T-helper 2 cell treated with Interferon-gamma antibody and Interleukin-4, amounts not matched to agents 100 ng/mL and 5 ng/mL, for 36 hours (primary cell): ENCODE data around the gene RGS13. TPM values are rescaled to one million over a fixed set of nuclear protein-coding genes. Genes with fewer than 3 reads are reported as not detected.

Source experiments
- intact Hi-C: fragments of 100-400 bp; cut with micrococcal nuclease; formaldehyde crosslinking; loops from one replicate; pipeline ENCODE4 v1.15.1; 2023
- total RNA-seq: library from RNA; stranded (reverse); gene quantifications from 2 replicates; pipeline ENCODE4 v1.2.3, GENCODE V29; 2022

RGS13 gene
- total RNA-seq, 1 donor from 2014 or later, result not detected

- intact Hi-C loops, result no loop called here
These were observed 9.4 kb upstream of the RGS13 start for GRCh38 chr1:192626366-192627179.

- intact Hi-C loops, result no loop called here
These were observed 8.0 kb upstream of the RGS13 start for GRCh38 chr1:192627901-192628300.

DNA sequence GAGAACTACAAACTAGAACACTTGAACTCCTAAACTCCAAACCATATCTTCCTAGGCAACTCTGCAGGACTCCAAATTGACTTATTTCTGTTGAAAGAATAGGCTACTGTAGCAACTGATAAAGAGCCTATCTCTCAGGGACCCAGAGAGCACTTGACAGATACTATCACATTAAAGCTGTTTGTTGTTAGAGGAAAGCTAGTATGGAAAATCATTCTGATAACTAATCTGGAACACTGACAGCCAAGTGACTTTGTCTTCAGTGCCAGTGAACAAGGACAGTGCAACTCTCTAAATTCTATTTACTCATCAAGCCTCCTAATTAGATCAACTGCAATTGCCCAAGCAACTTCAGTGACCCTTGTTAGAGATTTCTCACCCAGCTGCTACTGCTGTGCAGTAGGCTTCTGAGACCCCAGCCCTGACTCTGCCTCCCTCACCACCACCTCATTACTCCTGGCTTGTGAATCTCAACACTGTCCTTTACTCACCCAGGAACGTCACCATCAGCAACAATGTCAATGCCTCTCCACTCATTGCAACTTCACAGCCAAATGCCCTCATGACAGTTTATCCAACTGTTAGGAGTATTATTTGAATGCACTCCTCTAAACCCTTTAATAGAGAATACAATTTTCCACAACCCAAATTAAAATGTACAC is 7.4 kb upstream of the RGS13 start:
- intact Hi-C loops, result no loop called here

DNA sequence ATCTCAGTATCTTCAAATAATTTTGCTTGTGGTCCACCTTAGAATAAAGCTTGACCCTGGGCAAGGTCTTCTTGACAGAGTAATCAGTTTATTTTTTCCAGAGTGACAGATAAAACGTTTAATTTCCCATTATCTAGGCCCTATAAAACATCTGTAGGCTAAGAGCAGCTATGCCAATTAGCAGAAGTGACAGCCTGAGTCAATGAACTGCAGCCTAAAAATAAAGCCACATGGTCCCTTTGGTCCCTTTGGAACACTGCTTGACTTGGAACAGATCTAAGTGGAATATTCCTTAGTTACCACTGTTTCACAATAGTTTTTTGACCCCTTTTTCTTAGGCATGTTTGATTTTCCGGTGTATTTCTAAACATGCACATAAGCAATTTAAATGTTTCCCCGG is 6.3 kb upstream of the RGS13 start:
- intact Hi-C loops, result no loop called here

DNA sequence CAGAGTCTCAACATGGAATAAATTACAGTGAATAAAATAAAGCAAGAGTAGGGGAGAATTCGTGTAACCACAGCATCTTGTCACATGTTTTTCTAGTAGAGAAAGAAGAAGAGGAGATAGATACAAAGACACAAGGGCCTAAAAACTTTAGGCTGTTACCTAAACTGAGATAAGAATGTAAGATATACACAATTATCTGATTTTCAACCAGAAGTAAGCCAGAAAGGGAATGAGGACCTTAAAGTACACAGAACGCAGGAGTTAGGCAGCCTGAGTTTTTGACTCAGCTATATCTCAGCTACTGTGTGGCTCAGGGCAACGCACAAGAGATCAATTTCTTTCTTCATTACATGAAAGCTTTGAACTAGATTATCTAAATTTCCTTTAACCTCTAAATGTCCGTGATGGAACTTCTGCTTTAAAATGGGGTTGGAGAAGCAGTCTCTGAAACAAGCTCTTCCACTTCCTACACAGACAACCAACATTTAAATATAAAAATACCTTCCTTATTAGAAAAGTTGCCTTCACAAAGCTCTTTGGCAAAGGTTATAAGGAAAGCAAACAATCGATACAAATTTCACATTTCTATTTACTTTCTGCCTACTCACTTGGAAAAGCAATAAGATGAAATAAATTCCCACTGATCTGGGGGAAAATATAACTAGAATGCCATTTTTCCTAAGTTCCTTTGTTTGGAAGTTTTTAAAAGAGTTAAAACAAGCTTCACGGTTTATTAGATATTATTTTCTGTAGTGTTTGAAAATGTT is 5.2 kb upstream of the RGS13 start:
- intact Hi-C loops, result no loop called here

GRCh38 chr1:192631749-192632148 is 4.2 kb upstream of the RGS13 start:
- intact Hi-C loops, result no loop called here

- intact Hi-C loops, result no loop called here
These were observed 3.8 kb upstream of the RGS13 start for GRCh38 chr1:192632188-192632587.

- intact Hi-C loops, result no loop called here
These were observed 3.1 kb upstream of the RGS13 start for GRCh38 chr1:192632641-192633532.

DNA sequence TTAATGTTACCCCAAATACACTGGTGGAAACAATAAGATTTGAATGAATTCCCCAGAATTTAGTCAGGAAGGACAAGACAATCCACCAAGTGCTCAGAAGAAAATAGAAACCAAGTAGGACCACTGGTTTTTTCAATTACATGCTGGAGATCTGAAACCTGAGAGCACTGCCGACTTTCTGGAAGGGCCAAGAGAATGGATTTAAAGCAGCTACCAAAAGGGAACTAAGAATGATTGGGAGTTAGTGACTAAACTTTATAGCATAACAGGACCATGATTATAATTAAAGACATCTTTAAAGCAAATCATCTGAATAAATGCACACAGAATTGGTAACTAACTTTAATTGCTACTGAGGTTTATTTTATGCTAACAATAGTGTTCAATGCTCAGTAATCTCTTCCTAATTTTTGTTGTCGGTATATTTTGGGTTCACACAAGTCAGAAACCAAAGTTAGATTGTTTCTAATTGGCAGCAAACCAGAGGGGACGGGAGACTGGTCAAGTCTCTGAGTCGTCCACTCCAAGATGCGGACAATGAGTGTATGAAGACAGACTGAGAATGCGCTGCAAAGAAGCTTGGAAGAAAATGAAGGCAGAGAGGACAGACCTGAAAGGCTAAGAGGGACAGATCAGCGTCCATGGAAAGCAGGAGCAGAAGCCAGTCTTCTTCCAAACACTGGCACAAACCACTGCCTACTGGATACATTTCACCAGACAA is 2.3 kb upstream of the RGS13 start:
- intact Hi-C loops, result no loop called here

- intact Hi-C loops, result no loop called here
These were observed 906 bp upstream of the RGS13 start for GRCh38 chr1:192635041-192635440.

GRCh38 chr1:192639607-192640368 is 3.8 kb downstream of the RGS13 start:
- intact Hi-C loops, result no loop called here

- intact Hi-C loops, result no loop called here
These were observed 16.2 kb downstream of the RGS13 start for GRCh38 chr1:192652159-192652558.

- intact Hi-C loops, result no loop called here
These were observed 18.2 kb downstream of the RGS13 start for GRCh38 chr1:192654120-192654519.

DNA sequence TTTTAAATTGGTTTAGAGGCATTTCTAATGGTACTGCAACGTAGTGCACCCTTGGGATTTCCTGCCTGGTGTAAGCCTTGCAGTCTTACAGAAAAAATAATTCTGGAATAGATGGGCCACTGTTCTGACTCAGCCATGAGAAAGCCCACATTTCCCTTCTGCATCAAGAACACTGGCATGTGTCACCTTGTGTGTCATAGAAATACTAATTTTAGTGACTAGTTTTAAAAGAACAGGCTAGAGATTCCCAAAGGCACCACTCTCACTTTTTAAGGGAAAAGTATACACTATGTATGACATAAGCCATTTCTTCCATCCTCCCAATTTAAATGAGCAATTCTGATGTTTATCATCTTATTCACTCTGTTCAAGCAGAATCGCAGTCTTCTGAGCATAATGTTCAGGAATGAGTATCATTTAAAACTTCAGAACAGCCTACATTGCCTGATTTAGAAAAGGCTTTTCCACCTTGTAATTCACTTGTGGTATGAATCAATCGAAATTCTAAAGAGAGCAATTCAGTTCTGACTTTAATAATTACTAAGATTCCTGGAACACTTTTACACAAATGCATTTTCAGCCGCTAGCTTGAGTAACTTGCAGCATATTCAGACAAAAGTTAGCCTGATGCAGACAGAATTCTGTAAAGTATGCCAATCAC is 18.8 kb downstream of the RGS13 start:
- intact Hi-C loops, result no loop called here

GRCh38 chr1:192657760-192658159 is 21.8 kb downstream of the RGS13 start:
- intact Hi-C loops, result no loop called here

GRCh38 chr1:192658255-192658654 is 22.3 kb downstream of the RGS13 start:
- intact Hi-C loops, result no loop called here

DNA sequence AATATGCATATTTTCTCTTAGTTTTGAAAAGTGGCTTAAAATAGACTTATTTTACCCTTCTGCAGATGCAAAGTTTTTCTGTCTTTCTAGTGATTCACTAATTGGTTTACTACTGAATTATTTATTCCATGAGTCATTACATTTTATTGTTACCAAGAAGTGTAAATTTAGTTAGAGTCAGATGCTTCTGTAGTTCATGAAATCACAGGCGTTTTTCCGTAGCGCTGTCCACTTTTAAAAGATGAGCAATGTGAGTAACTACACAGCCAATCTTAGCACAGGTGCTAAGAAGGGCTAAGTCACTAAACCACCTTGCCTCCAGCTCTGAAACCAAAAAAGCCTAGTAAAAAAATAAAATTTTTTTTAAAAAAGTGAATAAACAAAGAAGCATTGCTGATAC is 24.7 kb downstream of the RGS13 start:
- intact Hi-C loops, result no loop called here

- intact Hi-C loops, result no loop called here
These were observed 32.5 kb downstream of the RGS13 start for GRCh38 chr1:192668409-192668983.

DNA sequence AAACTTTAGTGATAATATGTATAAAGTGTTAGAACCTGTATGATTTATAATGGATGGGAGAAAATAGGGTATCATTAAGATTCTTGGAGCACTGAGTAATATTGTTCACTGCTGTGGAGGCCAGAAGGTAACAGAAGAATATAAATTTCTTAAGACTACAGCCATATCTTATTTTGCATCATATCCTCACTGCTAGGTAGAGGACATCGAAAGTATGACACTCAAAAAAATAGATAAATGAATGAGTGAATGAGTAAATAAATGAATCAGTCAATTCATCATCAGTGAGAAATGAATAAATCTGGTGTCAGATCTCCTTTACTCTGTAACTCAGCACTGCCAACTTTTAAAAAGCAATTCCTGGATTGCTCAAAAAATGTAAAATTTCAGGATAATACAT is 33.2 kb downstream of the RGS13 start:
- intact Hi-C loops, result no loop called here
